GM23338 (cell line): Measurements from ENCODE around the gene KXD1. TPM values are rescaled to one million over a fixed set of nuclear protein-coding genes. Genes with fewer than 3 reads are reported as not detected.

Experiments used
- ATAC-seq: fragments of 200-7000 bp; cut with Tn5 transposase; 3 replicates; pipeline ENCODE4 v1.9.1; 2020
- DNase-seq: peaks from one replicate; pipeline ENCODE4 v3.0.0-alpha.2; 2015; ENCODE audit warnings: low spot score
- H2AFZ ChIP-seq: fragments of 200-600 bp; sonication (generic); 2 replicates; pipeline ENCODE4 v1.8.0; 2016; ENCODE audit warnings: antibody characterized with exemption, mild to moderate bottlenecking, moderate library complexity
- H3F3A ChIP-seq: fragments of 200-600 bp; sonication (generic); replicated peaks from 2 replicates; pipeline ENCODE4 v1.8.0; 2017; ENCODE audit warnings: antibody characterized with exemption, mixed run types, low read depth
- H3K27ac ChIP-seq: fragments of 200-600 bp; sonication (generic); 2 replicates; pipeline ENCODE4 v1.6.1; 2016; ENCODE audit warnings: low read depth
- H3K27me3 ChIP-seq: fragments of 200-600 bp; sonication (generic); 2 replicates; pipeline ENCODE4 v1.8.0; 2016; ENCODE audit warnings: mild to moderate bottlenecking, mixed run types, moderate library complexity; ENCODE audit not compliant: insufficient read depth
- H3K36me3 ChIP-seq: fragments of 200-600 bp; sonication (generic); 2 replicates; pipeline ENCODE4 v1.8.0; 2016; ENCODE audit warnings: mild to moderate bottlenecking; ENCODE audit not compliant: insufficient read depth
- H3K4me1 ChIP-seq: fragments of 200-600 bp; sonication (generic); 2 replicates; pipeline ENCODE4 v1.8.0; 2016; ENCODE audit warnings: mild to moderate bottlenecking, moderate library complexity; ENCODE audit not compliant: insufficient read depth
- H3K4me2 ChIP-seq: fragments of 200-600 bp; sonication (generic); 2 replicates; pipeline ENCODE4 v1.7.1; 2017; ENCODE audit warnings: mixed run types
- H3K4me3 ChIP-seq: fragments of 200-600 bp; sonication (generic); 2 replicates; pipeline ENCODE4 v1.6.1; 2016; ENCODE audit warnings: mixed run types
- H3K79me2 ChIP-seq: fragments of 200-600 bp; sonication (generic); replicated peaks from 2 replicates; pipeline ENCODE4 v1.8.0; 2017; ENCODE audit warnings: mild to moderate bottlenecking; ENCODE audit not compliant: insufficient read depth
- H3K9me2 ChIP-seq: fragments of 200-600 bp; sonication (generic); 2 replicates; pipeline ENCODE4 v1.8.0; 2017; ENCODE audit not compliant: insufficient read depth
- H4K20me1 ChIP-seq: fragments of 200-600 bp; sonication (generic); replicated peaks from 2 replicates; pipeline ENCODE4 v1.8.0; 2017; ENCODE audit warnings: mild to moderate bottlenecking; ENCODE audit not compliant: insufficient read depth
- H3K27ac Mint-ChIP-seq: 2 replicates; pipeline ENCODE4 v1.8.0; 2020; ENCODE audit warnings: inconsistent platforms, mild to moderate bottlenecking, moderate library complexity, mixed read lengths
- H3K27me3 Mint-ChIP-seq: 3 replicates; pipeline ENCODE4 v1.8.0; 2022; ENCODE audit warnings: low read depth, mild to moderate bottlenecking, moderate library complexity, mixed read lengths, inconsistent platforms; ENCODE audit not compliant: insufficient read depth, poor library complexity
- H3K36me3 Mint-ChIP-seq: 3 replicates; pipeline ENCODE4 v1.8.0; 2021; ENCODE audit warnings: low read depth, mild to moderate bottlenecking, inconsistent platforms, moderate library complexity, mixed read lengths
- H3K4me1 Mint-ChIP-seq: 3 replicates; pipeline ENCODE4 v1.8.0; 2020; ENCODE audit warnings: mild to moderate bottlenecking, inconsistent platforms, mixed read lengths
- H3K4me3 Mint-ChIP-seq: 3 replicates; pipeline ENCODE4 v1.8.0; 2021; ENCODE audit warnings: moderate library complexity, mild to moderate bottlenecking, inconsistent platforms, mixed read lengths
- H3K9me3 Mint-ChIP-seq: 3 replicates; pipeline ENCODE4 v1.8.0; 2020; ENCODE audit warnings: moderate library complexity, mild to moderate bottlenecking, inconsistent platforms, mixed read lengths
- CREB1 ChIP-seq: fragments of 250-450 bp; sonication (Bioruptor Pico); IDR thresholded peaks from 2 replicates; pipeline ENCODE4 v1.5.0; 2020; ENCODE audit warnings: low read depth, mild to moderate bottlenecking, moderate library complexity
- CTCF ChIP-seq, 2 experiments: fragments of 200-600 bp in 1 of 2; sonication (generic) in 1 of 2; conservative IDR thresholded peaks; 2 replicates each; pipeline versions ENCODE4 v1.5.1 to v1.6.1; 2016 to 2017; ENCODE audit warnings: antibody characterized with exemption in 2 of 2, low read depth in 2 of 2, mild to moderate bottlenecking in 2 of 2, moderate library complexity in 1 of 2
- JUNB ChIP-seq: IDR thresholded peaks from one replicate; pipeline ENCODE4 v1.6.1; 2016; ENCODE audit warnings: antibody characterized with exemption; ENCODE audit not compliant: unreplicated experiment
- NANOG ChIP-seq: IDR thresholded peaks from 2 replicates; pipeline ENCODE4 v1.6.1; 2016; ENCODE audit warnings: antibody characterized with exemption, borderline replicate concordance
- POLR2AphosphoS5 ChIP-seq: IDR thresholded peaks from 2 replicates; pipeline ENCODE4 v1.6.1; 2016; ENCODE audit warnings: antibody characterized with exemption, low read depth
- REST ChIP-seq: IDR thresholded peaks from one replicate; pipeline ENCODE4 v1.6.1; 2018; ENCODE audit warnings: antibody characterized with exemption; ENCODE audit not compliant: unreplicated experiment
- STAT1 ChIP-seq: IDR thresholded peaks from one replicate; pipeline ENCODE4 v1.6.1; 2016; ENCODE audit warnings: antibody characterized with exemption; ENCODE audit not compliant: unreplicated experiment
- ZNF114 ChIP-seq: fragments of 250-450 bp; sonication (Bioruptor Pico); IDR thresholded peaks from 2 replicates; pipeline ENCODE4 v1.5.0; 2020; ENCODE audit warnings: mild to moderate bottlenecking, moderate library complexity
- ZNF331 ChIP-seq: fragments of 250-450 bp; sonication (Bioruptor Pico); IDR thresholded peaks from 2 replicates; pipeline ENCODE4 v1.5.0; 2020; ENCODE audit warnings: low read depth, mild to moderate bottlenecking, moderate library complexity
- ZNF462 ChIP-seq: fragments of 250-450 bp; sonication (Bioruptor Pico); IDR thresholded peaks from 2 replicates; pipeline ENCODE4 v1.5.0; 2020; ENCODE audit warnings: mild to moderate bottlenecking, moderate library complexity
- polyA plus RNA-seq: library from polyadenylated mRNA; unstranded; fragments of >200 nt; fragmentation: Nextera tagmentation; extraction: Ambion mirVana; gene quantifications from 2 replicates; pipeline ENCODE4 v1.2.1, GENCODE V29; 2016
- total RNA-seq: library from RNA; depleted of rRNA; stranded (reverse); fragments of >200 nt; shearing (Covaris generic); gene quantifications from 2 replicates; pipeline ENCODE4 v1.2.3, GENCODE V29; 2014

KXD1 gene
- total and polyA plus RNA-seq, 2 experiments from 2014 or later: 108 to 164 TPM

- Histone ChIP-seq H4K20me1 (no peaks in the 10 kb centered on the region), H3K4me1 (no peaks in the 10 kb centered on the region), H3K27me3 (no peaks in the 10 kb centered on the region), H3K9me2 (no peaks in the 10 kb centered on the region), H3K36me3 (peaks cover 15% of the 10 kb centered on the region), H3F3A (peaks cover 23% of the 10 kb centered on the region), H3K4me3 (peak overlapping the region; percentile 50), H3K4me2 (peak overlapping the region; percentile 68), H2AFZ (peak overlapping the region; percentile 75), H3K27ac (no peak overlapping the region), H3K79me2 (peaks cover 9% of the 10 kb centered on the region)
- peak overlapping the region; percentile 93 for H3K27ac Mint-ChIP-seq
- H3K9me3 Mint-ChIP-seq: no peaks in the 10 kb centered on the region; the same call in 2 of the 3 replicates
- no peak for TF ChIP-seq NANOG
- TF ChIP-seq ZNF331 (CRISPR knock-in tag): no peak
- peak in 1 of 2 experiments; percentile 28; a peak in 2 of 4 replicates for TF ChIP-seq CTCF (conservative IDR thresholded peaks at IDR 0.05; ENCODE audit: low read depth in 2 of 2)
- TF ChIP-seq POLR2AphosphoS5: peak; percentile 45; the same call in 1 of the 2 replicates
- TF ChIP-seq CREB1: 0 out of 2 replicates have a peak, but pooled peaks have one; percentile 3
- DNase-seq (peak; percentile 90), ATAC-seq (peak; percentile 77)
- H3K36me3 Mint-ChIP-seq: peaks cover 35% of the 10 kb centered on the region
- H3K4me1 Mint-ChIP-seq: peaks cover 10% of the 10 kb centered on the region
- H3K4me3 Mint-ChIP-seq: peak overlapping the region; percentile 81
- peaks cover 6% of the 10 kb centered on the region for H3K27me3 Mint-ChIP-seq
Measured at GRCh38 chr19:18543814-18544475, 13.7 kb upstream of the KXD1 start.

- H3K27ac Mint-ChIP-seq: no peak overlapping the region
Measured at GRCh38 chr19:18551631-18552030, 6.0 kb upstream of the KXD1 start.

More at GRCh38 chr19:18551631-18552030, 6.0 kb upstream of the KXD1 start:
- H3K4me1 ChIP-seq: no peaks in the 10 kb centered on the region
- H3K27ac ChIP-seq: no peak overlapping the region
- no peak overlapping the region for H3K4me3 Mint-ChIP-seq
- H3K79me2 ChIP-seq: no peaks in the 10 kb centered on the region
- peaks cover 9% of the 10 kb centered on the region for H3K27me3 Mint-ChIP-seq
- no peaks in the 10 kb centered on the region for H3K9me2 ChIP-seq
- no peak for ATAC-seq
- H3K4me1 Mint-ChIP-seq: no peaks in the 10 kb centered on the region
- no peak for TF ChIP-seq ZNF462 (CRISPR knock-in tag)
- no peak for TF ChIP-seq NANOG
- TF ChIP-seq ZNF331 (CRISPR knock-in tag): no peak
- TF ChIP-seq STAT1: no peak
- no peak for TF ChIP-seq ZNF114 (CRISPR knock-in tag)
- no peak for TF ChIP-seq JUNB
- TF ChIP-seq REST: no peak
- H3K9me3 Mint-ChIP-seq: no peaks in the 10 kb centered on the region
- H3K36me3 ChIP-seq: no peaks in the 10 kb centered on the region
- no peaks in the 10 kb centered on the region for H4K20me1 ChIP-seq
- H2AFZ ChIP-seq: no peak overlapping the region
- no peaks in the 10 kb centered on the region for H3F3A ChIP-seq
- no peak overlapping the region for H3K4me2 ChIP-seq
- H3K4me3 ChIP-seq: no peak overlapping the region
- H3K36me3 Mint-ChIP-seq: no peaks in the 10 kb centered on the region
- no peaks in the 10 kb centered on the region for H3K27me3 ChIP-seq
- no peak for DNase-seq
